ENCODE data around the gene SRBD1.

The SRBD1 gene

DNA sequence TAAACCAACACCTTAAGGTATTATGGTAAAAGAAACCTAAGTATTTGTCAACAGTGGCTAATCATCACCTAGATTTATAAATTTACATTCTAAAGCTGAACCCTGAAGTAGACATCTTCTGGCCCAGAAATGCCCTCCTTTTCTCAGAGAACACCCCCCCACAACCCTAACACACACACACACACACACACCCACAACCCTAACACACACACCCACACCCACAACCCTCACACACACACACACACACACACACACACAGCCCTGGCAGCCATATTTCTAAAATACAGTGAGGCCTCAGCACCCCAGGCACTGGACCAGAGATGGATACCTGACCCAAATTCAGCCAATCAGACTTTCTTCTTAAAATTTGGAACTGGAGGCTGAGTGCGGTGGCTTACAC is 14.3 kb downstream of the SRBD1 start:
- DNase-seq (ENCODE audit: low spot score), result no peak

DNA sequence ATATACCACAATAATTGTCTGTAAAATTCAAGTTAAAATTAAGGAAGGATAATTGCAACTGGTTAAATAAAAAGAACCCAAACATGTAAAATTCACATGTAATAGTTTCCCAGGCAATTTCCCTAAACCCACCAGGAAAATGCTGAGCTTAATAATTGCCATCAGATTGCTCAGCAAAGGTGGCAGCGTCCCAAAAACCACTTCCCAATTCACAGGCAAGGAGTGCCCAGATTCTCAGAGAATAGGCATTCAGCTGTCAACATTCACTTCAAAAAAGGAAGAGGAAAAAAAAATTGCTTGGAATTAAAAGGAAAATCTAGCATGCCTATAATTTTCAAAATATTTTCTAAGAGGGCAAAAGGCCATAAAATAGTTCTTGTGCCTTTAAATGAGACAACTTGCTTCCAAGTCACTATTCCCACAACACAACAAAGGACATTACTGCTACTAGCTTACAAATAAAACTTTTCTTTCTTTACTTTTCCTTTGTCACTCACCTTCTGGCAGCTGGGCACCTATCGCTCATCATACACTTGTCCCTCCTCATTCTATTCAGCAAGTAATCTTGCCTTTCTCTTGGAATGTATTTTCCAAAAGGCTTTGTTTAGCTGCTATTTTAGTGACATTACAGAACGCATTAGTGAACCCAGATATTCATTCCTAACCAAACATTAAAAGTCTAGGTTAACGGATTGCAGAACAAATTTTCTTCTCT is 15.2 kb downstream of the SRBD1 start:
- DNase-seq (ENCODE audit: low spot score), result peak; percentile 58

- no peak for DNase-seq (ENCODE audit: low spot score)
Measured at GRCh38 chr2:45591073-45591472, 20.0 kb downstream of the SRBD1 start.

- DNase-seq (ENCODE audit: low spot score), result no peak
Measured at GRCh38 chr2:45588158-45588829, 22.8 kb downstream of the SRBD1 start.

DNA sequence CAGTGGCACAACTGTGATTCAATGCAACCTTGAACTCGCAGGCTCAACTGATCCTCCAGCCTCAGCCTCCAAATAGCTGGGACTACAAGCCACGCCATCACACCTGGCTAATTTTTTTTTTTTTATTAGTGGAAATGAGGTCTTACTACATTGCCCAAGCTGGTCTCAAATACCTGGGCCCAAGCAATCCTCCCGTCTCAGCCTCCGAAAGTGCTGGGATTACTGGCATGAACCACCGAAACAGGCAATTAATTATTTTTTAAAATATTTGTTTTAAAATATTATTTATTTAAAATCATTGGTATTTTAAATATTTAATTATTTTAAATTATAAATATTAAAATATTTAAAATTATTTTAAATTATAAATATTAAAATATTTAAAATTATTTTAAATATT is 24.5 kb downstream of the SRBD1 start:
- no peak for DNase-seq (ENCODE audit: low spot score)

DNA sequence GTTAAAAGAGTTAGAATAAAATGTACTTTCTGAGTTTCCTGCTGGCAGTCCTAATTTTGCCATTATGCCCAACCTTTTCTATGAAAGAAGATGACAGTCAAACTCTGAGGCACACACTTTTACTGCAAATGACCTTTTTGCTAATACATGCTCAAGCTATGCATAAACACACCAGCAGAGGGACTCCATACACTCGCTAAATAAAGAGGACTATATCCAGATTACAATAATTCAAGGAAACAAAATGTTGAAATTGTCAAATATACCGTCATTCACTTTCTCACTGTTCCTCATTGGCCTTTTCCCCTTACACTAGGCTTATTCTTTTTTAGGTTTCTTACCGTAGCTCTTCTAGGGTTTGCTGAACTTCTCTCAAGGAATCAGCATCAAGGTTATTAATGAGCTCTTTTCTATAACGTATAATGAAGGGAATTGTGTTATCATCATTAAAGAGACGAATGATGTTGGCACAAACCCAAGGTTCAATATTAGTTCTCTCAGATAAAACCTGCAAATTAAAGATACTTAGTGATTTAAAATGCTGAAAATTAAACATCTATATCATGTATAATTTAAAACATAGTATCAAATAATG is 25.7 kb downstream of the SRBD1 start:
- peak; percentile 48 for DNase-seq (ENCODE audit: low spot score)

DNA sequence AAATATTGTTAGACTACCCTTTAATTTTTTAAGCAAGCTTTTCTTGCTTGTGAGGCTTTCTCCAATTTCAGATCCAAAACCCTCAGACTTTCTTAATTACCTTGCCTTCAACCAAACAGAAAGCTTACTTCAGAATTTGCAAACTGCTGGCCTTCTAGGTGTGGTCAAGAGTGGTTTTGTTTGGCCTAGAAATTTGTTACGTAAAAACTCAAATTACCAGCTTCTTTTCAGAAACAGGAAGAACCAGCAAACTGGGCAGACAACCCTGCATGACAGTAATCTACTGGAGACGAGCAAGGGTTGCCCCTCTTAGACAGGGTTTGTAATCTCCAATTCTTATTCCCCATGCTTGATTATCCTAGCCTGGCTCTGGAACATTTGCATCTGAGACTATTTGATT is 27.1 kb downstream of the SRBD1 start:
- no peak for DNase-seq (ENCODE audit: low spot score)

DNA sequence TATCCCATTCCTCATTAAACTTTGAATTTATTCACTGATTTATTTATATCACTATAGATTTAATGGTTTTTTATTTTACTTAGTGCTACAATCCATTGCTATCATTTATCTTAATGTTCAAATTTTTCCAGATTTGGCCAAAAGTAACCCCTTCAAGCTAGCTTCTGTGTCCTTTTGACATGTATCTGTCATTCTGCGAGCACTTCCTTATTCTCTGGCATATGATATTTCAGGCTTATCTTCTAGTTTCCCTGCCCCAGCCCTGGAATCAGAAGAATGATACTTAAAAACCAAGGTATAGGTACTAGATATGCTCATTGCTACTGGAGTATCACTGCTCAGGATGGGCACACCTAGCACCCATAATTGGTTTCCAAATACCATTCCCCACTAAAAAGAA is 28.5 kb downstream of the SRBD1 start:
- DNase-seq (ENCODE audit: low spot score), result no peak

GRCh38 chr2:45578056-45578843 is 32.8 kb downstream of the SRBD1 start:
- DNase-seq (ENCODE audit: low spot score), result peak; percentile 22

GRCh38 chr2:45577441-45577840 is 33.6 kb downstream of the SRBD1 start:
- peak; percentile 53 for DNase-seq (ENCODE audit: low spot score)

- no peak for DNase-seq (ENCODE audit: low spot score)
Measured at GRCh38 chr2:45575881-45576280, 35.2 kb downstream of the SRBD1 start.

DNA sequence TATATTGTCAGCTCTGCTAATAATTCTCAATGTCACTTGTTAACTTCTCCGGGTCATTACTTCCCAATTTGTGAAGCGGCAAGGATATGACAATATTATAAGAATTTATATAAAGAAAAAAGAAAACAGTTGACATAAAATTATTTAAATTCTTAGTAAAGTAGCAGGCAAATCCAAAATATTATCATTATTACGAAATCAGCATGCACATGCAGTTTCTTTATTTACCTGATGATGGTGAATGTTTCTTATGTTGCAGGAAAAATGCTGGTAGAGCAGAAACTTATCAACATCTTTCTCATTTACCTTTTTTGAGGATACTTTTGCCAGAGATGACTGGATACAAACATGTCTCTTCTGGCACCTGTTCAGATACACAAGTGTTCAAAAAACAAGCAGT is 38.1 kb downstream of the SRBD1 start:
- no peak for DNase-seq (ENCODE audit: low spot score)

DNA sequence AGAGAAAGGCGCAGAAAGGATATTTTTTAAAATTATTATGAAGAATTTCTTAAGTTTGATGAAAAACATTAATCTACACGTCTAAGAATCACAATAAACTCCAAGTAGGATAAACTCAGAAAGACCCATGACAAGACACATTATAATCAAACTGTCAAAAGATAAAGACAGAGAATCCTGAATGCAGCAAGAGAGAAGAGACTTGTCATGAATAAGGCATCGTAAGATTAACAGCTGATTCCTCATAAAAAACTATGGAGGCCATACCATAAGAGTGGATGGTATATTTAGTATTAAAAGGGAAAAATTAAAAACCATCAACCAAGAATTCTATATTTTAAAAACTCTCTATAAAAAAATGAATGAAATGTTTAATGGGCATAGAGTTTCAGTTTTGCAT is 39.1 kb downstream of the SRBD1 start:
- no peak for DNase-seq (ENCODE audit: low spot score)

DNA sequence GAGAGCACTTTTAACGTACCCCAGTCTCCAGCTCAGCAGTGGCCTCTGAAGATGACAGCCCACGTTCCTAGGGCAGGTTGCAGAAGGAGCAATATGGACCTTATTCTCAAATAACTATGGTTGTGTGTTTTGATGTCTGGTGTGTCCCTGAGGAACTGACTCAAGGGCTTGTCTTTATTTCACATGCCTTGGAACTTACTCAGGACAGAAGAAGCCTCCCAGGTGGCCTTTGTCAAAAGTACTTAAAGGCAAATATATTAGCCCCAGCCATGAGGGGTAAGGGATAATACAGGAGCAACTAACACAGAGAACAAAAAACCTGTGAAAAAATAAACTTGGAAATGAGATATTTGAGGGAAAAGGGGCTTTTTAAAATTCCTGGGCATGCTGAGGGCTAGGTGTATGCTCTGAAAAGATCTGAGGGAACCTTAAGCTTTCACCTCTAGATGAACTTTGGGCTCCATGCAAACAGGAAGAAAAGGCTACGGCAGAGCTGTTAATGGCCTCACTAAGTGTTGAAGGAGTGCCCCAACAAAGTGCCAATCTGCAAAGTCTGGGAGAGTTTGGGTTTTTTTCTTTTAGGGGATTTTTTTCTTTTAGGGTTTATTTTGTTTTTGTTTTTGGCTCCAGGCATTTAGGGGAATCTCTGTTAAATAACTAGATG is 40.3 kb downstream of the SRBD1 start:
- DNase-seq (ENCODE audit: low spot score), result no peak

GRCh38 chr2:45568935-45569334 is 42.1 kb downstream of the SRBD1 start:
- DNase-seq (ENCODE audit: low spot score), result no peak

DNA sequence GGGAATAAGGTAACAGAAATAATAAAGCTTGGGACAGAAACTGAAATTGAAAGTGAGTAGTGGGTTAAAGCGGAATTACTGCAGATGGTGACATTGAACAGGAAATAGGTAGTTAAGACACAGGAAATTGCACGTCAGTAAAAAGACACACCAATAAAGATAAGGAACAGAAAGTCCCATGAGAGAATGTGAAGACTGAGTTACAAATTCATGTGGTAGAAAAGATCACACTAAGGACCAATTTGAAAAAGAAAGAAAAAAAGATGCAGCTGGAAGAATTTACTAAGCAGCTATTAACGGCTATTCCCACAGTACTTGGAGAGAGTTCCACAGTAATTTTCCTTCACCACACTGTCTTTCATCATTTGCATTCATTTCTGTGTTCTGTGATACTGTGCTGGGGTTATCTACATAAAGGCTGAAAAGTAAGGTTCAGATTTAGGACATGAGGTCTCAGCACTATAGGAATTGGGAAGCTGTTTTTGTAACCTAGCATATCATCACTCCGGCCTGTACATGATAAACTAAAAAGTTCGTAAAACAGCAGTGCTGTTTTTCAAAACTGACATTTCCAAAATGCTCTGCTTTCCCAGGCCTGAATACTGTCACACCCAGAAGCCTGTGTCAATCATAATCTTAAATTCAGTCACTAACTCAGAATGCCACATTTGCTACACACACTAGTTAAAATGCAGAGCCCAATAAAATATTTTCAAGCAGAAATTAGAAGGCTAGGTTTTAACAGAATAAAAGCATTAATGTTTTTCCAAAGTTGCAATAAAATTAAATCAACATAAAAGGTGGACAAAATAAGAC is 42.9 kb downstream of the SRBD1 start:
- no peak for DNase-seq (ENCODE audit: low spot score)

GRCh38 chr2:45567288-45567963 is 43.6 kb downstream of the SRBD1 start:
- DNase-seq (ENCODE audit: low spot score), result no peak

DNA sequence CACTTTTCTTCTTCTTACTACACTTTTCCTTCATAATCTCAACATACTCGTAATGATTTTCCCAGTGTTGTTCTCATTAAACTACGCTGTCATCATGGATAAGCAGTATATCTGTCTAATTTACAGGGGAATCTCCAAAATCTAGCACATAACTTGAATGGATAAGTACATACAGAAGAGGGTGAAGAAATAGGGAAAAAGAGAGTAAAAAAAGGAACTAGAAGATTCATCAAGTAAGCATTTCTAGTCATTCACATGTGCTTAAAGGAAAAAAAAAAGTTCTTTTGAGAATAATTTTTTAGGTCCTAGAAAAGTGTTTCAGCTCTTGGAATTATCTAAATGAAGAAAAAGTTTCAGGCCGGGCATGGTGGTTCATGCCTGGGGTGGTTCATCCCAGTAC is 51.6 kb downstream of the SRBD1 start:
- no peak for DNase-seq (ENCODE audit: low spot score)

DNA sequence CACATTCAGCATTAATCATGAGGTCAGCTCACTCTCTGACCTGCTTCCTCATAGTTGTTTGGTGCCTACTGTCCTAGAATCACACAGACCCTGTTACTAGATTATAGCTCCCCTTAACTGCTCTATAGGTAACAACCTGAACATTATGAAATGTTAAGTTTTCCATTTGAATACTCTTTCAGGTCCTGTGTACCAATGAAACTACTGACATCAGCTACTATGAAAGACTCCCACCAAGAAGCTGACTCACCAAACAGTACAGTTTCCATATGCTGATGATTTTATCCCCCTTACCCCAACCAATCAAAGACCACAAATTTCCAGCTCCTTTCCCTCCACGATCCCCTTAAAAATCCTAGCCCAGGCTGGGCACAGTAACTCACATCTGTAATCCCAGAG is 56.3 kb downstream of the SRBD1 start:
- no peak for DNase-seq (ENCODE audit: low spot score)

DNA sequence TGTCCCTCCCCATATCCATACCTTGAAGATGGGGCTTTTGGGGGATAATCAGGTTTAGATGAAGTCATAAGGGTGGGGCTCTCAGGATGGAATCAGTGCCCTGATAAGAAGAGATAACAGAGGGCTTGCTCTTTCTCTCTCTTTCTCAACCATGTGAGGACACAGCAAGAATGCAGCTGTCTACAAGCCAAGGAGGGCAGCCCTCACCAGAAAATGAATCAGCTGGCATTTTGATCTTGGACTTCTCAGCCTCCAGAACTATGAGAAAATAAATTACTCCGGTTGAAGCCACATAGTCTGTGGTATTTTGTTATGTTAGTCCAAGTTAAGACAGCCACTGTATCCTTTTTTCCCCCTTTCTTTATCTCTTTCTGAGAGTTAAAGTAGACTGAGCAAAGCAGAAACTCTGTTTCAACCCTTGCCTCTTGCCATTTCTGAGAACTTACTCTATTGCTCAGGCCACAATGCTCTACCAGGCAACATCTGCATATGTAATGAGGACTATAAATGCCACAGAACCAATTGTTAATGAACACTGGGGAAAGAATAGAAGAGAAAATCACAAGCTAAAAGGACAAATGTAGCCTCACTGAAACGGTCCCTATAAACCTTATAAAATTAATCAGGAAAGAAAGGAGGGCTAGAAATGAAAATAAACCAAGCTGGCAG is 56.9 kb downstream of the SRBD1 start:
- DNase-seq (ENCODE audit: low spot score), result peak; percentile 7
